Erythroblast (primary cell): ENCODE data around the gene DEF6.
"Not testable (repeated sequence)": the region's sequence is repeated elsewhere in the genome, so short reads cannot be mapped to it uniquely, and the experiment has no call there.

Experiments
- DNase-seq, 2 experiments: peaks; one replicate each; lab custom pipeline; 2025; lab: John Stamatoyannopoulos, UW
- GATA1 ChIP-seq: IDR thresholded peaks from 2 replicates; pipeline ENCODE4 v1.6.1; 2011; ENCODE audit warnings: low read depth, mild to moderate bottlenecking, control low read depth, low read length, moderate library complexity
- POLR2A ChIP-seq: IDR thresholded peaks from 2 replicates; pipeline ENCODE4 v1.6.1; 2011; ENCODE audit warnings: mild to moderate bottlenecking, low read length

DEF6 gene

GRCh38 chr6:35293681-35294080 lies 3.9 kb upstream of the DEF6 start:
- TF ChIP-seq POLR2A (no peak), GATA1 (no peak)
- no peak for DNase-seq

GRCh38 chr6:35294308-35294945 lies 3.2 kb upstream of the DEF6 start:
- TF ChIP-seq GATA1, result no peak
- no peak for TF ChIP-seq POLR2A
- DNase-seq, result peak; percentile 42 to 66

DNA sequence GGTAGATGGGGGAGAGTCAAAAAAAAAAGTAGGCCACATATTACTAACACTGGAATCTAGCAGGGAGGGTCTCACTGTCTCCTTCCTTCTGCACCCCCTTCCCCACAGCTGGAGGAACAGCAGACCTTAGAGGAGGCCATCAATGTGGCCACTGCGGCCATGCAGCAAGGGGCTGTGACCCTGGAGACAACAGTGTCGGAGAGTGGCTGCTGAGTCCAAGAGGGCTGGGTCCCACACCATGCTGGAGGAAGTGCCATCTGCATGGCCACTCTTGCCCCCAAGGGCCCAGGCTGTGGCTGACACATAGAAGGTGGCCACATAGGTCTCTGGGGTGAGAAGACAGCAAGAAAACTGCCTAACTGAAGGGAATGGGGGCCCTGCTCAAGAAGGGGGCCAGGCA lies 2.6 kb upstream of the DEF6 start:
- no peak for TF ChIP-seq POLR2A
- TF ChIP-seq GATA1, result no peak
- no peak for DNase-seq

DNA sequence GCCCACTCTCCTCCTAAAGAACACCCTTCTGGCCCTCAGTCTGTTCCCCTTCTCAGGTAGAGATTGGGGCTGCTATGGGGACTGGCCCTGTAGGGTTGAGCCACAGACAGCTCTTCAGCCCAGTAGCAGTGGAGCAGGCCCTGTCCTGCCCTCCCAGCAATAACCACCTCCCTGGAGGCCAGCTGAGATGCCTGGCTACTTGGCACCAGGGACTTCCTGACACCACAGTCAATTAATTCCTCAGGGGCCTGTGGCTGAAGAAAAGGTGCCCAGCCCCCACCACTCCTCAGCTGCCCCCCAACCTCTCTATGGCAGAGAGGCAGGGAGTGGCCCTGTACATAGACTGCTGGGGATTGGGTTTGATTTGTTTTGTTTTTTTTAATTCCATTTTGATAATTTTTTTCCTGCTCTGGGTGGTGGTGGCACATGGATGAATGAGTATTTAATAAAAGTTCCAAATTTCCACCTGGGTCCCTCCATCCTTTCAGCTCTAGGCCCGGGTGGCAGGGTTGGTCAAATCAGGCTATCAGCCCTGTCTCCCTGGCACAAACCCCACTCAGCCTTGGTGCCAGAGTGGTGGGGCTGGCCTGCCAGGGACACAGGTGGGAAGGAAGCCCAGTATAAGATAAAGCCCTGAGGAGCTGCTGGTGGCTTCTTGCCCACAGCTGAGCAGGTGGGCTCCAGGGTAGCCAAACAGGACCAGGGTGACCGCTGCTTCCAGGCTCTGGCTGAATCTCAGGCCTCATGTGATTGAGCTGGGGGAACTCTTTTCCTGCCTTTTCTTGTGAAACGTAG lies 1.9 kb upstream of the DEF6 start:
- no peak for TF ChIP-seq GATA1
- no peak for TF ChIP-seq POLR2A
- DNase-seq, result no peak

- TF ChIP-seq GATA1, result no peak
- TF ChIP-seq POLR2A, result no peak
- DNase-seq, result no peak
Measured at GRCh38 chr6:35296931-35297600, 552 bp upstream of the DEF6 start.

- no peak for DNase-seq
- TF ChIP-seq GATA1 (no peak), POLR2A (no peak)
Measured at GRCh38 chr6:35298625-35299140, 1.1 kb downstream of the DEF6 start.

GRCh38 chr6:35299674-35300073 lies 2.1 kb downstream of the DEF6 start:
- no peak for DNase-seq
- no peak for TF ChIP-seq POLR2A
- TF ChIP-seq GATA1, result no peak

- no peak for DNase-seq
- TF ChIP-seq GATA1 (no peak), POLR2A (no peak)
Measured at GRCh38 chr6:35300848-35301247, 3.2 kb downstream of the DEF6 start.

GRCh38 chr6:35302604-35303241 lies 5.1 kb downstream of the DEF6 start:
- peak; percentile 32 for TF ChIP-seq POLR2A
- TF ChIP-seq GATA1, result no peak
- DNase-seq, result peak; percentile 54

GRCh38 chr6:35304299-35304698 lies 6.7 kb downstream of the DEF6 start:
- TF ChIP-seq POLR2A (no peak), GATA1 (no peak)
- DNase-seq, result no peak

DNA sequence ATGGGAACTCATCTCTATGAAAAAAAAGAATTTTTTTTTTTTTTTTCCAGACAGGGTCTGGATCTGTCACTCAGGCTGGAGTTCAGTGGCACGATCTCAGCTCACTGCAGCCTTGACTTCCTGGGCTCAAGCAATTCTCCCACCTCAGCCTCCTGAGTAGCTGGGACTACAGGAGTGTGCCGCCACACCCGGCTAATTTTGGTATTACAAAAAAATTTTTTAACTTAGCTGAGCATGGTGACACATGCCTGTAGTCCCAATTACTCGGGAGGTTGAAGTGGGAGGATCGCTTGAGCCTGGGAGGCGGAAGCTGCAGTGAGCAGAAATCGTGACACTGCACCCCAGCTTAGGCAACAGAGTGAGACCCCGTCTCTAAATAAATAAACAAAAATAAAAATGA lies 7.5 kb downstream of the DEF6 start:
- TF ChIP-seq POLR2A (no peak), GATA1 (no peak)
- DNase-seq, result no peak

GRCh38 chr6:35307138-35307537 lies 9.5 kb downstream of the DEF6 start:
- not testable (repeated sequence) for DNase-seq

DNA sequence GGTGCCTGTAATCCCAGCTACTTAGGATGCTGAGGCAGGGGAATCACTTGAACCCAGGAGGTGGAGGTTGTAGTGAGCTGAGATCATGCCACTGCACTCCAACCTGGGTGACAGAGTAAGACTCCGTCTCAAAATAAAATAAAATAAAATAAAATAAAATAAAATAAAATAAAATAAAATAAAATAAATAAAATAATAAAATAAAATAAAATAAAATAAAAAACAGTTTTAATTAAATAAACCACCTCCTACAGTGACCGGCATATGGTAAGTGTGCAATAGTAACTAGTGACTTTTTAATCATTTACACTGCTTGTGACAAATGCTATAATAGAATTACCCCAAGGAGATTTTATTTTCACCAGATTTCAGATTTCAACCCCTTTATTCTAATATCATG lies 10.9 kb downstream of the DEF6 start:
- DNase-seq, result not testable (repeated sequence)
